MM.1S (cell line): ENCODE measurements around the gene GPR161.

Experiments used
- DNase-seq: peaks from one replicate; pipeline ENCODE4 v3.0.0-alpha.2; 2015
- H2AFZ ChIP-seq: fragments of 300-600 bp; sonication (generic); 2 replicates; pipeline ENCODE4 v1.6.0; 2016; ENCODE audit warnings: antibody characterized with exemption, low read length
- H3F3A ChIP-seq: fragments of 300-600 bp; sonication (generic); 2 replicates; pipeline ENCODE4 v1.6.1; 2016; ENCODE audit warnings: mild to moderate bottlenecking, antibody characterized with exemption, low read length, moderate library complexity, mixed read lengths; ENCODE audit not compliant: insufficient read depth
- H3K27ac ChIP-seq: fragments of 300-600 bp; sonication (generic); 2 replicates; pipeline ENCODE4 v1.5.1; 2016; ENCODE audit warnings: mild to moderate bottlenecking, low read length
- H3K27me3 ChIP-seq: fragments of 300-600 bp; sonication (generic); replicated peaks from 2 replicates; pipeline ENCODE4 v1.6.0; 2016; ENCODE audit warnings: low read length; ENCODE audit not compliant: insufficient read depth
- H3K36me3 ChIP-seq: fragments of 300-600 bp; sonication (generic); replicated peaks from 2 replicates; pipeline ENCODE4 v1.6.1; 2016; ENCODE audit warnings: mild to moderate bottlenecking, low read length, mixed read lengths; ENCODE audit not compliant: insufficient read depth
- H3K4me1 ChIP-seq: fragments of 300-600 bp; sonication (generic); 2 replicates; pipeline ENCODE4 v1.6.1; 2016; ENCODE audit warnings: low read length, mixed read lengths
- H3K4me2 ChIP-seq: fragments of 300-600 bp; sonication (generic); 2 replicates; pipeline ENCODE4 v1.6.0; 2016; ENCODE audit warnings: low read depth, low read length
- H3K4me3 ChIP-seq: fragments of 300-600 bp; sonication (generic); 2 replicates; pipeline ENCODE4 v1.5.1; 2016; ENCODE audit warnings: low read length, mixed read lengths
- H3K79me2 ChIP-seq: fragments of 300-600 bp; sonication (generic); 2 replicates; pipeline ENCODE4 v1.6.1; 2016; ENCODE audit warnings: mixed run types, low read length, mixed read lengths
- H3K9ac ChIP-seq: fragments of 300-600 bp; sonication (generic); 2 replicates; pipeline ENCODE4 v1.6.1; 2016; ENCODE audit warnings: low read length, mixed read lengths
- H3K9me2 ChIP-seq: fragments of 300-600 bp; sonication (generic); replicated peaks from 2 replicates; pipeline ENCODE4 v1.6.1; 2016; ENCODE audit warnings: mild to moderate bottlenecking, low read length, mixed read lengths; ENCODE audit not compliant: insufficient read depth
- H3K9me3 ChIP-seq: fragments of 300-600 bp; sonication (generic); replicated peaks from 2 replicates; pipeline ENCODE4 v1.6.1; 2016; ENCODE audit warnings: mild to moderate bottlenecking, low read length, mixed read lengths; ENCODE audit not compliant: insufficient read depth
- H4K20me1 ChIP-seq: fragments of 300-600 bp; sonication (generic); 2 replicates; pipeline ENCODE4 v1.6.1; 2016; ENCODE audit warnings: mild to moderate bottlenecking, low read length, moderate library complexity, mixed read lengths; ENCODE audit not compliant: insufficient read depth
- CTCF ChIP-seq: fragments of 300-600 bp; sonication (generic); IDR thresholded peaks from 2 replicates; pipeline ENCODE4 v1.5.1; 2016; ENCODE audit warnings: antibody characterized with exemption, low read length, mixed read lengths
- EZH2 ChIP-seq: fragments of 300-600 bp; sonication (generic); optimal IDR thresholded peaks from 2 replicates; pipeline ENCODE3; 2017; ENCODE audit warnings: low read depth, mild to moderate bottlenecking, antibody characterized with exemption, low read length, mixed read lengths
- EZH2phosphoT487 ChIP-seq: fragments of 300-600 bp; sonication (generic); IDR thresholded peaks from 2 replicates; pipeline ENCODE4 v1.6.1; 2018; ENCODE audit warnings: antibody characterized with exemption, low read length

The GPR161 gene

GRCh38 chr1:168148916-168149315, 12.2 kb upstream of the GPR161 start:
- Histone ChIP-seq H3K79me2 (no peaks in the 10 kb centered on the region), H3F3A (peaks cover 5% of the 10 kb centered on the region; the same call in 1 of the 2 replicates), H3K27me3 (no peaks in the 10 kb centered on the region), H3K27ac (no peak overlapping the region), H3K9me2 (no peaks in the 10 kb centered on the region), H3K4me3 (no peak overlapping the region; the same call in 1 of the 2 replicates), H3K36me3 (no peaks in the 10 kb centered on the region), H3K4me2 (peak overlapping the region; percentile 17; the same call in 1 of the 2 replicates), H4K20me1 (no peaks in the 10 kb centered on the region), H3K9ac (no peak overlapping the region), H2AFZ (no peak overlapping the region), H3K9me3 (no peaks in the 10 kb centered on the region), H3K4me1 (0 out of 2 replicates have a peak, but pooled peaks cover 5% of the 10 kb centered on the region)
- DNase-seq: peak; percentile 76
- TF ChIP-seq EZH2phosphoT487: no peak

GRCh38 chr1:168146626-168147025, 9.9 kb upstream of the GPR161 start:
- Histone ChIP-seq H3F3A (peaks cover 5% of the 10 kb centered on the region; the same call in 1 of the 2 replicates), H3K36me3 (no peaks in the 10 kb centered on the region), H3K4me1 (0 out of 2 replicates have a peak, but pooled peaks cover 5% of the 10 kb centered on the region), H3K9me2 (no peaks in the 10 kb centered on the region), H2AFZ (no peak overlapping the region), H3K27ac (no peak overlapping the region), H4K20me1 (no peaks in the 10 kb centered on the region), H3K4me2 (no peak overlapping the region), H3K4me3 (no peak overlapping the region), H3K9ac (no peak overlapping the region), H3K9me3 (no peaks in the 10 kb centered on the region), H3K79me2 (no peaks in the 10 kb centered on the region), H3K27me3 (no peaks in the 10 kb centered on the region)
- no peak for TF ChIP-seq EZH2phosphoT487
- TF ChIP-seq CTCF: no peak
- TF ChIP-seq EZH2: no peak
- no peak for DNase-seq

- H3K9me3 ChIP-seq: no peaks in the 10 kb centered on the region
- no peaks in the 10 kb centered on the region for H3K9me2 ChIP-seq
- H3K27ac ChIP-seq: no peak overlapping the region
- TF ChIP-seq EZH2: no peak
- TF ChIP-seq CTCF: no peak
- no peak for TF ChIP-seq EZH2phosphoT487
- H3K36me3 ChIP-seq: no peaks in the 10 kb centered on the region
- no peak overlapping the region for H2AFZ ChIP-seq
- H3K4me3 ChIP-seq: no peak overlapping the region
- H3K4me2 ChIP-seq: no peak overlapping the region
- no peak for DNase-seq
- H3K4me1 ChIP-seq: 0 out of 2 replicates have a peak, but pooled peaks cover 5% of the 10 kb centered on the region
- no peaks in the 10 kb centered on the region for H3K27me3 ChIP-seq
- H3F3A ChIP-seq: peaks cover 5% of the 10 kb centered on the region; the same call in 1 of the 2 replicates
- no peak overlapping the region for H3K9ac ChIP-seq
- H4K20me1 ChIP-seq: no peaks in the 10 kb centered on the region
- H3K79me2 ChIP-seq: no peaks in the 10 kb centered on the region
Observed at GRCh38 chr1:168146160-168146539, 9.4 kb upstream of the GPR161 start.
